Lower leg skin (tissue), 3 donors: ENCODE results near the gene TOR2A.

Source experiments
- POLR2A ChIP-seq, 2 donors: fragments of 450-650 bp; IDR thresholded peaks; one replicate each; pipeline ENCODE4 v1.6.1; 2016 to 2017; ENCODE audit warnings: antibody characterized with exemption in 2 of 2, mild to moderate bottlenecking in 1 of 2, moderate library complexity in 1 of 2
- TF ChIP-seq, protein P1 (sequence below), 3 donors: fragments of 450-650 bp; IDR thresholded peaks; one replicate each; pipeline ENCODE4 v1.5.1; 2016; ENCODE audit warnings: antibody characterized with exemption in 3 of 3, mild to moderate bottlenecking in 3 of 3, moderate library complexity in 2 of 3

DNA sequence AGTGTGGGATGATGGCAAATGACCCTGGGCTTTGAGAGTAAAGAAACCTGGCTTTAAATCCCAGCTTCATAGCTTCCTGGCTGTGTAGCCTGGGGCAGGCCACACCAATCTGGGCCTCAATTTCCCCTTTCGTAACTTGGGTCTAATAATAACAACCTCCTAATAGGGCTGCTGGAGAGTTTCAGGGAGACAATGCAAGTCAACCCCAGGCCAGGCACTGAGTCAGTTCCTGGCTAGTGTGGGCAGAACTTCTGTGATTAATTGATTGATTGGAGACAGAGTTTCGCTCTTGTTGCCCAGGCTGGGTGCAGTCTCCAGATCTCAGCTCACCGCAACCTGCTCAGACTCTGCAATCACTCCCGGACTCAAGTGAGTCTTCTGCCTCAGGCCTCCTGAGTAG, 46.7 kb upstream of the TOR2A start:
- no peak for TF ChIP-seq POLR2A (IDR thresholded peaks at IDR 0.05)
- TF ChIP-seq, protein P1, sequence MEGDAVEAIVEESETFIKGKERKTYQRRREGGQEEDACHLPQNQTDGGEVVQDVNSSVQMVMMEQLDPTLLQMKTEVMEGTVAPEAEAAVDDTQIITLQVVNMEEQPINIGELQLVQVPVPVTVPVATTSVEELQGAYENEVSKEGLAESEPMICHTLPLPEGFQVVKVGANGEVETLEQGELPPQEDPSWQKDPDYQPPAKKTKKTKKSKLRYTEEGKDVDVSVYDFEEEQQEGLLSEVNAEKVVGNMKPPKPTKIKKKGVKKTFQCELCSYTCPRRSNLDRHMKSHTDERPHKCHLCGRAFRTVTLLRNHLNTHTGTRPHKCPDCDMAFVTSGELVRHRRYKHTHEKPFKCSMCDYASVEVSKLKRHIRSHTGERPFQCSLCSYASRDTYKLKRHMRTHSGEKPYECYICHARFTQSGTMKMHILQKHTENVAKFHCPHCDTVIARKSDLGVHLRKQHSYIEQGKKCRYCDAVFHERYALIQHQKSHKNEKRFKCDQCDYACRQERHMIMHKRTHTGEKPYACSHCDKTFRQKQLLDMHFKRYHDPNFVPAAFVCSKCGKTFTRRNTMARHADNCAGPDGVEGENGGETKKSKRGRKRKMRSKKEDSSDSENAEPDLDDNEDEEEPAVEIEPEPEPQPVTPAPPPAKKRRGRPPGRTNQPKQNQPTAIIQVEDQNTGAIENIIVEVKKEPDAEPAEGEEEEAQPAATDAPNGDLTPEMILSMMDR (IDR thresholded peaks at IDR 0.05): no peak
